ENCODE results near the gene BRD1. TPM values are rescaled to one million over a fixed set of nuclear protein-coding genes. Genes with fewer than 3 reads are reported as not detected.
"Not testable (repeated sequence)": the region's sequence is repeated elsewhere in the genome, so short reads cannot be mapped to it uniquely, and the experiment has no call there.

The BRD1 gene
- total RNA-seq, 2 experiments from 2014 or later: 26.0 to 27.0 TPM

- intact Hi-C loops (cut with micrococcal nuclease): loop anchor here (5.0 kb wide), 1 partner anchor 364 kb away; no protein-coding TSS in a partner anchor
- Mint-ChIP-seq H3K36me3 (ENCODE audit: low read depth) (peaks cover 13% of the 10 kb centered on the region), H3K4me3 (peak overlapping the region; percentile 75), H3K27ac (peak overlapping the region; percentile 75), H3K4me1 (ENCODE audit: low read depth) (peaks cover 51% of the 10 kb centered on the region), H3K27me3 (ENCODE audit: low read depth) (no peaks in the 10 kb centered on the region), H3K9me3 (no peaks in the 10 kb centered on the region)
- CTCF ChIA-PET: no interaction called here
- DNase-seq: no peak
Observed at GRCh38 chr22:49828599-49828965, 909 bp upstream of the BRD1 start.

DNA sequence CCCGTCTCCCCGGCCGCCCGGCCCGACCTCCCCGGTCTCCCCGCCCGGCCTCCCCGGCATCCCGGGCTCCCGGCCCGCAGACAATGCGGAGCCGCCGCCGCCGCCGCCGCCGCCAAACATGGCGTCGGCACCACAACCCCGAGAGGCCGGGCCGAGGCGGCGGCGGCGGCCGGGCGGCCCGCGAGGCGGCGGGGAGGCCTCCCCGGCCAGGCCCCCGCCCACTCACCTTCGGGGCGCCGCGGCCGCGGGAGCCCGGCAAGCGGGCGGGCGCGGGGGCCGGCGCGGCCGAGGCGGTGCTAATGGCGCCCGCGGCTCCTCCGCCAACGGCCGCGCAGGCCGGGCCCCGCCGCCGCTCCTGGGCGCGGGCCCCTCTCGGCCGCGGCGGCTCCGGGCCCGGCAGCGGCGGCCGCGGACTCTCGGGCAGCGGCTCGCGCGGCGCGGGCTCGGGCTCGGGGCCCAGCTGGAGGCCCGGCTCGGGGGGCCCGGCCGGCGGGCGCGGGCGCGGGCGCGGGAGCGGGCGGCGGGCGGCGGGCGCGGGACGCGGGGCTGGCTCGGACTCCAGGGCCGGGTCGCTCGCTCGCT lies 311 bp downstream of the BRD1 start:
- peak overlapping the region; percentile 62 for H3K4me3 Mint-ChIP-seq
- CTCF ChIA-PET: no interaction called here
- no peaks in the 10 kb centered on the region for H3K27me3 Mint-ChIP-seq (ENCODE audit: low read depth)
- H3K27ac Mint-ChIP-seq: no peak overlapping the region
- peaks cover 19% of the 10 kb centered on the region for H3K36me3 Mint-ChIP-seq (ENCODE audit: low read depth)
- no peak for DNase-seq
- peaks cover 58% of the 10 kb centered on the region for H3K4me1 Mint-ChIP-seq (ENCODE audit: low read depth)
- no peaks in the 10 kb centered on the region for H3K9me3 Mint-ChIP-seq
- intact Hi-C loops (cut with micrococcal nuclease): loop anchor here (5.0 kb wide), 1 partner anchor 365 kb away; no protein-coding TSS in a partner anchor

GRCh38 chr22:49826603-49827270 lies 936 bp downstream of the BRD1 start:
- Mint-ChIP-seq H3K36me3 (ENCODE audit: low read depth) (peaks cover 21% of the 10 kb centered on the region), H3K4me1 (ENCODE audit: low read depth) (peaks cover 62% of the 10 kb centered on the region), H3K4me3 (peak overlapping the region; percentile 85), H3K27me3 (ENCODE audit: low read depth) (no peaks in the 10 kb centered on the region), H3K9me3 (no peaks in the 10 kb centered on the region), H3K27ac (peak overlapping the region; percentile 91)
- CTCF ChIA-PET: no interaction called here
- DNase-seq: peak; percentile 44
- intact Hi-C loops (cut with micrococcal nuclease): loop anchor here (1.0 to 5.0 kb wide), 3 partner anchors 13 to 366 kb away; partner anchors contain the start of gene ZBED4

GRCh38 chr22:49825944-49826602 lies 1.6 kb downstream of the BRD1 start:
- Mint-ChIP-seq H3K27ac (peak overlapping the region; percentile 91), H3K4me1 (ENCODE audit: low read depth) (peaks cover 65% of the 10 kb centered on the region), H3K9me3 (no peaks in the 10 kb centered on the region), H3K27me3 (ENCODE audit: low read depth) (no peaks in the 10 kb centered on the region), H3K36me3 (ENCODE audit: low read depth) (peaks cover 23% of the 10 kb centered on the region), H3K4me3 (peak overlapping the region; percentile 85)
- CTCF ChIA-PET: no interaction called here
- intact Hi-C loops (cut with micrococcal nuclease): loop anchor here (1.0 to 5.0 kb wide), 3 partner anchors 13 to 366 kb away; partner anchors contain the start of gene ZBED4
- peak; percentile 85 for DNase-seq

- no peak for DNase-seq
- Mint-ChIP-seq H3K27me3 (ENCODE audit: low read depth) (no peaks in the 10 kb centered on the region), H3K36me3 (ENCODE audit: low read depth) (peaks cover 23% of the 10 kb centered on the region), H3K4me1 (ENCODE audit: low read depth) (peaks cover 66% of the 10 kb centered on the region), H3K4me3 (peak overlapping the region; percentile 85), H3K9me3 (no peaks in the 10 kb centered on the region), H3K27ac (peak overlapping the region; percentile 91)
- intact Hi-C loops (cut with micrococcal nuclease): loop anchor here (5.0 kb wide), 1 partner anchor 367 kb away; no protein-coding TSS in a partner anchor
- CTCF ChIA-PET: no interaction called here
Observed at GRCh38 chr22:49825436-49825835, 2.2 kb downstream of the BRD1 start.

- Mint-ChIP-seq H3K36me3 (ENCODE audit: low read depth) (peaks cover 23% of the 10 kb centered on the region), H3K4me3 (peak overlapping the region; percentile 4), H3K27ac (no peak overlapping the region), H3K9me3 (no peaks in the 10 kb centered on the region), H3K27me3 (ENCODE audit: low read depth) (no peaks in the 10 kb centered on the region), H3K4me1 (ENCODE audit: low read depth) (peaks cover 62% of the 10 kb centered on the region)
- CTCF ChIA-PET: no interaction called here
- intact Hi-C loops (cut with micrococcal nuclease): loop anchor here (5.0 kb wide), 1 partner anchor 367 kb away; no protein-coding TSS in a partner anchor
- no peak for DNase-seq
Observed at GRCh38 chr22:49824936-49825335, 2.7 kb downstream of the BRD1 start.

DNA sequence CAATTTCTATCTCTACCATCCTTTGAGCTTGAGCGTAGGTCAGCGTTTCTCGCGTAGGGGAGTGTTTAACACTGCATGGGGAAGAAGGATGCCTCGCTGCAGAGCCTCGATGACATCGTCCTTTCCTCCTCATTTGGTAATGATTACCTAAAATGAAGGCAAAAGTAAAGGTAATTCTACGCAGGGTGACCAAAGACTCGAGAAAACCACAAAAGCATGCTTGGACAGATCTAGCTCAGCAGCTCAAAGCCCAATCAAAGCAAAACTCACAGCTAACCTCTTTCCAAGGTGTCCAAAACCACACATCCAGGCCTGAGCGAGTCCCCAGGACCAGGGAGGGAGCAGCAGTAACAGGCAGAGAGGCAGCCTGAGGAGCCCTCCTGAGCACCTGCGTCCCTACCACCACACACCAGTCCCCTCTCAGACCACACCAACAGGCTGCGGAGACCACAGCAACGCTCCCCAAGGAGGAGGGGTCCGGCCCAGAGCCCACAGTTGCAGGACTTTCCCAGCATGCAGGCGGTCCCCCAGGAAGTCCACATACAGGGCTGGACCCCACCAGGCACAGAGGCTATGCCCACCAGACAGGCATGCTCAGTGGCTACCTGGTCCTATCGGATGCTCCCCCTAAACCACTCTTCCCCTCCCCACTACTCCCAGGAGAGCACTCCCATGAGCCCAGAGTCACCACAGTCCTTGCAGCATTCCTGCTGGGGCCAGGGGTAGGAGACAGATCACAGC lies 3.3 kb downstream of the BRD1 start:
- intact Hi-C loops (cut with micrococcal nuclease): no loop called here
- no peak for DNase-seq
- Mint-ChIP-seq H3K27me3 (ENCODE audit: low read depth) (no peaks in the 10 kb centered on the region), H3K4me3 (peak overlapping the region; percentile 4), H3K9me3 (no peaks in the 10 kb centered on the region), H3K36me3 (ENCODE audit: low read depth) (peaks cover 23% of the 10 kb centered on the region), H3K4me1 (ENCODE audit: low read depth) (peaks cover 59% of the 10 kb centered on the region), H3K27ac (no peak overlapping the region)
- CTCF ChIA-PET: no interaction called here

DNA sequence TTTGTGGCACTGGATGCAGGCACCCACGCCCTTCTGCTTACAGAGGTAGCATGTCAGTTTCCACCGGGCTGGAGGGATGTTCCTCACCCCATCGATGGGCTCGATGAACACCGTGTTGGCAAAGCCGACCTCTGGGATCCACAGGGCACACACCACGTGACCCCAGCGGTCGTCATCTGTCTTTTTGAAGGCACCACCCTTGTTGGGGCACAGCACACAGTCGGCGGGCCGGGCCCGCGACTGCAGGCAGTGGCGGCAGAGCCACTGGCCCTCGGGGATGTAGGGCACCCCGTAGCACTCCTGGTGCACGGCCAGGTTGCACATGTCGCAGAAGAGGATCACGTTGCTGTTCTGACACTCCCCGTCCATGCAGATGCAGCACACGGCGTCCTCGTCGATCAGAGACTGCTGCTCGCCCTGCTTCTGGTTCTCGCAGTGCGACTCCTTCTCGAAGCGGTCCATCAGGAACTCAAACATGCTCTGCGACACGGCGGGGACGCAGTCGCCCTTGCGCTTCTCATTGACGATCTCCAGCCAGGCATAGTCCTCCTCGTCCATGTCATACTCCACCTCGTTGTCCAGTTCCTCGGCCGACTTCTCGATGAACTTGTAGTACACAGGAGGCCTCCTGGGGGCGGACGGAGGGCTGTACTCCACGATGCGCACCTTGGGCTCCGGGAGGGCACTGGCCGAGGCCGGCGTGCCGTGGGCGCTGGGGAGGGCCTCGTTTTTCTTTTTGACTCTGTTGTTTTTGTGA lies 4.2 kb downstream of the BRD1 start:
- H3K4me3 Mint-ChIP-seq: no peak overlapping the region
- intact Hi-C loops (cut with micrococcal nuclease): no loop called here
- no peaks in the 10 kb centered on the region for H3K27me3 Mint-ChIP-seq (ENCODE audit: low read depth)
- H3K4me1 Mint-ChIP-seq (ENCODE audit: low read depth): peaks cover 57% of the 10 kb centered on the region
- no peak overlapping the region for H3K27ac Mint-ChIP-seq
- CTCF ChIA-PET: no interaction called here
- no peak for DNase-seq
- H3K36me3 Mint-ChIP-seq (ENCODE audit: low read depth): peaks cover 25% of the 10 kb centered on the region
- H3K9me3 Mint-ChIP-seq: no peaks in the 10 kb centered on the region

- DNase-seq; H3K27ac Mint-ChIP-seq; H3K27me3 Mint-ChIP-seq (ENCODE audit: low read depth); intact Hi-C loops (cut with micrococcal nuclease); H3K9me3 Mint-ChIP-seq; H3K4me3 Mint-ChIP-seq: not testable (repeated sequence)
- CTCF ChIA-PET: interaction anchor here (0.6 to 1.1 kb wide), 3 partner anchors 10 to 60 kb away, joined by 3 to 4 read pairs (median 3); no protein-coding TSS in a partner anchor
- Mint-ChIP-seq H3K4me1 (ENCODE audit: low read depth) (peaks cover 73% of the 10 kb centered on the region), H3K36me3 (ENCODE audit: low read depth) (peaks cover 30% of the 10 kb centered on the region)
Observed at GRCh38 chr22:49821741-49822140, 5.9 kb downstream of the BRD1 start.

DNA sequence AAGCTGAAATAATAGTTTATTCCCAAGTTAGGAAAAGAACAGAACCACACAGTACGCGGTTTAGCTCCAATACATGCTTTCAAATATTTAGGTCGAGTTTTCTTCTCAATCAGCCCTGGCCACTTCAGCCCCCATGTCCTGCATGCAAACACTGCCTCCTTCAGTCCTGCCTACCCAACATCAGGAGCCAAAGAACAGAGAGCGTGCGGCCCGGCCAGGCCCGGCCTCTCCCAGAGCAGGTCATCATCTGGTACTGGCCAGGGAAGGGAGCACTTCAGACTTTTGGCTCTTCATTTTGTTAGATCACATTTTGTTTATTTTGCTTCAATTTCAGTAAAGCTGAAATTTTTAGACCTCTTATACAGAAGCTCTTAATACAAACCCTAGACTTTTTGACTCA lies 6.7 kb downstream of the BRD1 start:
- peaks cover 75% of the 10 kb centered on the region for H3K4me1 Mint-ChIP-seq (ENCODE audit: low read depth)
- H3K4me3 Mint-ChIP-seq: no peak overlapping the region
- intact Hi-C loops (cut with micrococcal nuclease): no loop called here
- DNase-seq: no peak
- no peaks in the 10 kb centered on the region for H3K27me3 Mint-ChIP-seq (ENCODE audit: low read depth)
- H3K27ac Mint-ChIP-seq: no peak overlapping the region
- H3K36me3 Mint-ChIP-seq (ENCODE audit: low read depth): peaks cover 29% of the 10 kb centered on the region
- CTCF ChIA-PET: interaction anchor here (0.6 to 1.1 kb wide), 4 partner anchors 11 to 135 kb away, joined by 3 to 4 read pairs (median 4); no protein-coding TSS in a partner anchor
- H3K9me3 Mint-ChIP-seq: no peaks in the 10 kb centered on the region

DNA sequence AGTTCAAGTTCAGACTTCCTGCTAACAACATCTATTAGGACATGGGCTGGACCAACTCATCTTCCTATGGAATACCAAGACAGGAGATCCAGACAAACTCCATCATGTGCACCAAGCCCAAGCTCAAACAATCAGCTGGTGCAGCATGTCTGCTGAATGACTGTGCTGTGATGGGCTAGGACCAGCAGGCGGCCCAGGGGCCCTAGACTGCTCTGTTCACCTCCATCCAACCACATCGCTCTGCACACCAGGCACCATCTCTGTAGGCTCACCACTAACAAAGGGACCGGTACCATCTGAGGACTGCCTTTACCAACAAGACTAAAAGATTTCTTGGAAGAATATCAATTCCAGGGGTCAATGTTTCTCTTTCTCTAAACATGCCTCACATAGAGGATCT lies 10.3 kb downstream of the BRD1 start:
- no peaks in the 10 kb centered on the region for H3K9me3 Mint-ChIP-seq
- DNase-seq: no peak
- no peak overlapping the region for H3K4me3 Mint-ChIP-seq
- peaks cover 73% of the 10 kb centered on the region for H3K4me1 Mint-ChIP-seq (ENCODE audit: low read depth)
- peaks cover 23% of the 10 kb centered on the region for H3K36me3 Mint-ChIP-seq (ENCODE audit: low read depth)
- H3K27ac Mint-ChIP-seq: no peak overlapping the region
- no peaks in the 10 kb centered on the region for H3K27me3 Mint-ChIP-seq (ENCODE audit: low read depth)
- intact Hi-C loops (cut with micrococcal nuclease): no loop called here
- CTCF ChIA-PET: no interaction called here

Measured in activated naive CD4-positive, alpha-beta T cell treated with anti-CD3 and anti-CD28 coated beads for 36 hours (primary cell).